ENCODE measurements around the gene SOX15. TPM values are rescaled to one million over a fixed set of nuclear protein-coding genes. Genes with fewer than 3 reads are reported as not detected.
A peak's percentile ranks its signal among the peaks of the same experiment; 100 is the strongest.

Gene SOX15
- total RNA-seq, 1 donor from 2014 or later: 18.7 TPM

DNA sequence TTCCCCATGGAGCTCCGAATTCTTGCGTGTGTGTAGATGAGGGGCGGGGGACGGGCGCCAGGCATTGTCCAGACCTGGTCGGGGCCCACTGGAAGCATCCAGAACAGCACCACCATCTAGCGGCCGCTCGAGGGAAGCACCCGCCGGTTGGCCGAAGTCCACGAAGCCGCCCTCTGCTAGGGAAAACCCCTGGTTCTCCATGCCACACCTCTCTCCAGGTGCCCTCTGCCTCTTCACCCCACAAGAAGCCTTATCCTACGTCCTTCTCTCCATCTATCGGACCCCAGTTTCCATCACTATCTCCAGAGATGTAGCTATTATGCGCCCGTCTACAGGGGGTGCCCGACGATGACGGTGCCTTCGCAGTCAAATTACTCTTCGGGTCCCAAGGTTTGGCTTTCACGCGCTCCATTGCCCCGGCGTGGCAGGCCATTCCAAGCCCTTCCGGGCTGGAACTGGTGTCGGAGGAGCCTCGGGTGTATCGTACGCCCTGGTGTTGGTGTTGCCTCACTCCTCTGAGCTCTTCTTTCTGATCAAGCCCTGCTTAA is 28.8 kb downstream of the SOX15 start:
- H3K4me3 ChIP-seq (ENCODE audit: low read depth, low read length): peak overlapping the region; percentile 89
- TF ChIP-seq, protein P1, sequence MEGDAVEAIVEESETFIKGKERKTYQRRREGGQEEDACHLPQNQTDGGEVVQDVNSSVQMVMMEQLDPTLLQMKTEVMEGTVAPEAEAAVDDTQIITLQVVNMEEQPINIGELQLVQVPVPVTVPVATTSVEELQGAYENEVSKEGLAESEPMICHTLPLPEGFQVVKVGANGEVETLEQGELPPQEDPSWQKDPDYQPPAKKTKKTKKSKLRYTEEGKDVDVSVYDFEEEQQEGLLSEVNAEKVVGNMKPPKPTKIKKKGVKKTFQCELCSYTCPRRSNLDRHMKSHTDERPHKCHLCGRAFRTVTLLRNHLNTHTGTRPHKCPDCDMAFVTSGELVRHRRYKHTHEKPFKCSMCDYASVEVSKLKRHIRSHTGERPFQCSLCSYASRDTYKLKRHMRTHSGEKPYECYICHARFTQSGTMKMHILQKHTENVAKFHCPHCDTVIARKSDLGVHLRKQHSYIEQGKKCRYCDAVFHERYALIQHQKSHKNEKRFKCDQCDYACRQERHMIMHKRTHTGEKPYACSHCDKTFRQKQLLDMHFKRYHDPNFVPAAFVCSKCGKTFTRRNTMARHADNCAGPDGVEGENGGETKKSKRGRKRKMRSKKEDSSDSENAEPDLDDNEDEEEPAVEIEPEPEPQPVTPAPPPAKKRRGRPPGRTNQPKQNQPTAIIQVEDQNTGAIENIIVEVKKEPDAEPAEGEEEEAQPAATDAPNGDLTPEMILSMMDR (conservative IDR thresholded peaks at IDR 0.05; ENCODE audit: low read depth, low read length): peak; percentile 65
- DNase-seq (ENCODE audit: low read depth): no peak

- DNase-seq (ENCODE audit: low read depth): no peak
- TF ChIP-seq, protein P1 (conservative IDR thresholded peaks at IDR 0.05; ENCODE audit: low read depth, low read length): peak; percentile 74
- H3K4me3 ChIP-seq (ENCODE audit: low read depth, low read length): peak overlapping the region; percentile 89
Observed at GRCh38 chr17:7560172-7561027, 29.5 kb downstream of the SOX15 start.

GRCh38 chr17:7559320-7560171 is 30.3 kb downstream of the SOX15 start:
- DNase-seq (ENCODE audit: low read depth): no peak
- TF ChIP-seq, protein P1 (conservative IDR thresholded peaks at IDR 0.05; ENCODE audit: low read depth, low read length): no peak
- H3K4me3 ChIP-seq (ENCODE audit: low read depth, low read length): peak overlapping the region; percentile 89

DNA sequence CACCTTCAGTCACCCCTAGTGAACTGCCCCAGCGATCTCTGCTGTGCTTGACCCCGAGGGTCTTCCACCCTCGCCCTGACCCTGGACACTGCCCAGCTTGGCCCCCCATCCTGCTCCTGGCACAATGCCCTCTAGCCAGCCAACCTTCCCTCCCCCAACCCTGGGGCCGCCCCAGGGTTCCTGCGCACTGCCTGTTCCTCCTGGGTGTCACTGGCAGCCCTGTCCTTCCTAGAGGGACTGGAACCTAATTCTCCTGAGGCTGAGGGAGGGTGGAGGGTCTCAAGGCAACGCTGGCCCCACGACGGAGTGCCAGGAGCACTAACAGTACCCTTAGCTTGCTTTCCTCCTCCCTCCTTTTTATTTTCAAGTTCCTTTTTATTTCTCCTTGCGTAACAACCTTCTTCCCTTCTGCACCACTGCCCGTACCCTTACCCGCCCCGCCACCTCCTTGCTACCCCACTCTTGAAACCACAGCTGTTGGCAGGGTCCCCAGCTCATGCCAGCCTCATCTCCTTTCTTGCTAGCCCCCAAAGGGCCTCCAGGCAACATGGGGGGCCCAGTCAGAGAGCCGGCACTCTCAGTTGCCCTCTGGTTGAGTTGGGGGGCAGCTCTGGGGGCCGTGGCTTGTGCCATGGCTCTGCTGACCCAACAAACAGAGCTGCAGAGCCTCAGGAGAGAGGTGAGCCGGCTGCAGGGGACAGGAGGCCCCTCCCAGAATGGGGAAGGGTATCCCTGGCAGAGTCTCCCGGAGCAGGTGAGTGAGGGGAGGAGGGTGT is 31.2 kb downstream of the SOX15 start, which contains the start of gene TNFSF13:
Gene TNFSF13 (plus strand): TSS at position 207 of the 776 bp plus-strand sequence. CDS start 290 bp downstream, at position 497.
- DNase-seq (ENCODE audit: low read depth): no peak
- TF ChIP-seq, protein P1 (conservative IDR thresholded peaks at IDR 0.05; ENCODE audit: low read depth, low read length): no peak
- H3K4me3 ChIP-seq (ENCODE audit: low read depth, low read length): peak within 1 kb of the TSS; percentile 89

- TF ChIP-seq, protein P1 (conservative IDR thresholded peaks at IDR 0.05; ENCODE audit: low read depth, low read length): no peak
- DNase-seq (ENCODE audit: low read depth): no peak
- peak overlapping the region; percentile 89 for H3K4me3 ChIP-seq (ENCODE audit: low read depth, low read length)
Observed at GRCh38 chr17:7557775-7558543, 31.9 kb downstream of the SOX15 start.

Data from epithelial cell of proximal tubule (primary cell).